SK-N-DZ (cell line): ENCODE data around the gene OPCML.

Source experiments
- DNase-seq: peaks from one replicate; pipeline ENCODE4 v3.0.0-alpha.2; 2015; ENCODE audit warnings: low spot score

OPCML gene

DNA sequence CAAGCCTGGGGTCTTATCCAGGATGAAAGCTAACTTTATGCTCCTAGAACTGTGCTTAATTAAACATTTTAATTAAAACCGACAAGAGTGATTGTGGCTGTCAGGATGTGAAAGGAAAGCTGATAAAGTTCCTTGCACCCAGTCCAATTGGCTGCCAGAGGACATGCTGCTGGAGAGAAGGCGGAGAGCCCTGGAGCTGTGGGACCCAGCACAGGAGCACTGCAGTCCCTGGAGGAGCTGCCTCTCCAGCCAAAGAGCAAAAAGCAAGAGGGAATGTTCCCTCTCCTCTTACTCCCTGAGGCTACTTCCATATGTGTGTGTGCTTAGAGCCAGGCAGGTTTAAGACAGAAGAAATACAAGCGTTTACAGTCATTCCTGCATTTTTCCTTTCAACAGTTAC, 118.6 kb downstream of the OPCML start:
- no peak for DNase-seq

DNA sequence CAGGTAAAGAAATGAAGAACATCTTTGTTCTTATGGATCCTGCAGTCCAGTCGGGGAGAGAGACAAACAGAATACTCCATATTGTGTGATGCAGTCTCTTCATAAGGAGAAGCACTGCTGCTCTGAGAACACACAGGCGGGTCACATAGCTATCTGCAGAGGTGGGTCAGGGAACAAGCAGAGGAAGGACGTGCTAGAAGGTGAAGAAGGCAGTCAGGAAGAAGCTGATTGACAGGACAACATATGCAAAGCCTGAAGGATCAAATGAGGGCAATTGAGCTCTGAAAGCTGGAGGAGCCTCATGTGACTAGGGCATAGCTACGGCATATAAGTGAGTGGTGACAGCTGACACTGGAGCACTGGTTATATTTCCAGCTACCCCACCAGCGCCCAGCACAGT, 122.5 kb downstream of the OPCML start:
- no peak for DNase-seq

DNA sequence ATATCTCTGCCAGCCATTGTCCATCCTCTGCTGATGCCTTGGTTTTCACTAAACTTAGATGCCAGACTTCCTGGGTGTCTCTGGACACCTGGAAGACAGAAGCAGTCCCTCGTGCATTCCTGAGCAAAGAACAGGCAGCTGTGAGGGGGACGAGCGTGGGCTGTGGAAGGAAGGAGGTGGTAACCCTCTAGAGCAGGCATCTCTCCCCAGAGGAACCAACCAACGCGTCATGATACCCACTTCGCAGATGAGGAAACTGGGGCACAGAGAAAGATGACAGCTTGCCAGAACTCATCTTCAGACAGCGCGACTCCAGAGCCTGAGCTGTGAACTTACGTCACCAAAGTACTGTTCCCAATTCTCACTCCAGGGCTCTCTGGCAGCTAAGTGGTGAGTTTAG, 123.4 kb downstream of the OPCML start:
- DNase-seq, result no peak

DNA sequence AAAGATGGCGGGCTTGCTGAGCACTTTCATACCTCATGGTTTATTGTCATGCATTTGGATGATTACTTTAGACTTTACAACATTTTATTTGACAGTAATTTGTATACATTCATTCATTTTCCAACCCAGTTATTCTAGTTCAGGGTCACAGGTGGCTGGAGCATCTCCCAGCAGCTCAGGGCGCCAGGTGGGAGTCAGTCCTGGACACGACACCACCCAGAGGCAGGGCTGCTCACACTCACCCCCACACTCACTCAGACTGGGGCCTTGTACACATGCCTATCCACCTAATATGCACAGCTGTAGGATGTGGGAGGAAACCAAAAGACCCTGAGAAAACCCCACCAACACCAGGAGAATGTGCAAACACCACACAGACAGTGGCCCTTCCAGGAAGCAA, 123.9 kb downstream of the OPCML start:
- no peak for DNase-seq

DNA sequence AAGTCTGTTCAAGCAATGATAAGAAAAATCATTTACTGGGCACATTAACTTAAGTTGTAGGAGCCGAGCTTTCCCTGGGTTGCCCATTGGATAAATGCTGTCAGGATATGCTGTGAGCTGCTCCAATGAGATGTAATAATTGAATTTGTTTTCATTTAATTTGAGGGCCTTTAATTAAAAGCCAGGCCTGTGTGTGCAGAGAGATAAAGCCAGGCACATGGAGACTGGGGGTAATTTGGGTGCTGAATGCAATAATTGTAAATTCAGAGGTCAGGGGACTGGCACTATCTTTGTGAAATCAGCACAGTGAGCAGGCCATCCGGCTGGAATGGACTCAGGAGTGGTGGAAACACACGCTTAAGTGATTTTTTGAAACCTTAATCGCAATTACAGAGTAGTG, 125.8 kb downstream of the OPCML start:
- peak; percentile 22 for DNase-seq

DNA sequence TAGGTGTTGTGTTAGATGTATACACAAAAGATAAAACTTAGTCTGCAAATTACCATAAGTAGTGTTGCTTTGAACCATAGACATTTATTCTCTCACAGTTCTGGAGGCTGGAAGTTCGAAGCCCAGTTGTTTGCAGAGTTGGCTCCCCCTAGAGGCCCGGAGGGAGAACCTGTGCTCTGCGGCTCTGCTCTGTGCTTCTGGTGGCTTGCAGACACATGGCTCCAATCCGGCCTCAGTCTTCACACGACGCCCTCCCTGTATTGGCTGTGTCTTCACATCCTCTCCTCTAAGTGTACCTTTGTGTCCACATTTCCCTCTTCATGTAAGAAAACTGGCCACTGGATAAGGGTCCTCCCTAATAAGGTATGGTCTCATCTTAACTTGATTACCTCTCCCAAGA, 128.4 kb downstream of the OPCML start:
- DNase-seq, result no peak

DNA sequence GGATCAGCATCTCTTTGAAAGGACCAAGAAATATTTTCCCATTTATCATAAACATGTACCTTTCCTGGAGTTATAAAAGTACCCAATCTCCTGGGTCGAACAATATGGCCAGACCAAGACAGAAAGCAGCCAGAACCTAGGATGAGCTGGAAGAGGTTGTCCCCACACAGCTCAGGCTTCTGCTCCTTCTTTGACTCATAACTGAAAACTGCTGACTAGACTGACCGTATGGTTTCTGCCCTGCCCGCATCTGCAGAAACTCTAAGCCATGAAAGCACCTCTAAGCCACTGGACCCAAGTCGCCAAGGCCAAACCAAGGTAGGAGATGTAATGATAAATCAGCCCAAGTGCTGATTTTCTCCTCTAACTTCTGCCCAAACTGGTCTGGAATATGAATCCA, 129.8 kb downstream of the OPCML start:
- DNase-seq, result no peak

DNA sequence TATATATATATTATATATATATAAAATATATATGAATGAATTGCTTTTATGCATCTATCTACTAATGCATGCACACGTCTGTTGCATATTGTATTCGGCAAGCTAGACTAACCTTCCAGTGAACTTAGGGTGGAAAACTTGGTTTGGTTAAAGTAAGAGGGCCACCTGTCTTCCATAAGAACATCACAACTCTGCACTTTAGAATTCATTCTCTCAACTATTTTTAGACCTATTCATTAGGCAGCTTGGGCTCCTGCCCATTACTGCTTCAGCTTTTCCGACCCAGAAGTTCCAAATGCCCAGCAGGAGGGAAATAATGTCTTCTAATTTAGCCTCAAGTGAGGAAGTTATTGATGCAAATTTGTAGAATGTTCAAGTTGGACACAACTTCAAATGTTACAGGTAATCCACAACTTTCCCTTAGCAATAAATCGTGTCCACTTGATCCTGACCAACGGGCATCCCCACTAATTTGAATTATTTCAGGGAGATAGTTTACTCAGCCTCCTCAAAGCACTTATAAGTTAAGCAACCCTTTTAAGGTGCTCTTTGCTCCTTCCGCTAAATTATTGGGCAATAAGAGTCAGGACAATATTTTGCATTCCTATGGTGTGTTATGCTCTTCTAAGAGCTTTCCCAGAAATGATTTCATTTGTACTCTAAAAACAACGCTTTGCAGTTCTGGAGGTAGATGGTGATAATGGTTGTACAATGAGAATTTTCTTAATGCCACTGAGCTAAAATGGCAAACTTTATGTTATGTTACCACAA, 132.3 kb downstream of the OPCML start:
- no peak for DNase-seq

DNA sequence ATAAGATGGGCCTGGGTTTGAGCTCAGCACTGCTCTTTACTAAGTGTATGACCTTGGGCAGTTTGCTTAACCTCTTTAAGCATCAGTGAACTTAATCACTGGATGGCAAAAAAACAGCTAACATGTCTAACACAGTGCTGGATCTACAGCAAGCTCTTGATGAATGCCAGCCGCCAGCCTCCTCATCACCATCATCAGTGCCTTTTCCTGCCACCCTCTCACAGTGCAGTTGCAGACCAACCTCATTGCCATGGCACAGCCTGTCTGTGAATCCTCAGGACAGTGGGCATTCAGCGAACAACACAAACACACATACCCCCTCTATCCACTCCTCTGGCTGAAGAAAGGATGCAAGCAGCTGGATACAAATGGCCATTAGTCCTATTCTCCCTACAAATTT, 133.0 kb downstream of the OPCML start:
- DNase-seq, result no peak

DNA sequence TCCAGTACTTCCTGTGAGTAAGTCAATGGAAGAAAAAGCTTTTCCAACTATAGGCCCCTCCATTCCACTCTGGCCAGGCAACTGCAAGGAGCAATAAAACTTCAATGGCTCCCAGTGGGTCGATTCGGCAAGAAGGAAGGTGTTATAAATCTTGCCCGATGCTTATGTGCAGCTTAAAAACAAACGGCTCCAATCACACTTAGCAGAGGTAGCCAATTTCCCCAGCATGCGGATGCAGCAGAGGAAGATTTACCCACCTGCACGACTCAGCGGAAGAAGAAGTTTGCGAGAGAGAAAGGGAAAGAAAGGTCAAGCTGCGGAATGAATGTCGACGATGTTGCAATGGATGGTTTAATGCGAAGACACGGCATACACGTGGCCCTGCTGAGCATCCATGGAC, 141.5 kb downstream of the OPCML start:
- DNase-seq, result no peak

DNA sequence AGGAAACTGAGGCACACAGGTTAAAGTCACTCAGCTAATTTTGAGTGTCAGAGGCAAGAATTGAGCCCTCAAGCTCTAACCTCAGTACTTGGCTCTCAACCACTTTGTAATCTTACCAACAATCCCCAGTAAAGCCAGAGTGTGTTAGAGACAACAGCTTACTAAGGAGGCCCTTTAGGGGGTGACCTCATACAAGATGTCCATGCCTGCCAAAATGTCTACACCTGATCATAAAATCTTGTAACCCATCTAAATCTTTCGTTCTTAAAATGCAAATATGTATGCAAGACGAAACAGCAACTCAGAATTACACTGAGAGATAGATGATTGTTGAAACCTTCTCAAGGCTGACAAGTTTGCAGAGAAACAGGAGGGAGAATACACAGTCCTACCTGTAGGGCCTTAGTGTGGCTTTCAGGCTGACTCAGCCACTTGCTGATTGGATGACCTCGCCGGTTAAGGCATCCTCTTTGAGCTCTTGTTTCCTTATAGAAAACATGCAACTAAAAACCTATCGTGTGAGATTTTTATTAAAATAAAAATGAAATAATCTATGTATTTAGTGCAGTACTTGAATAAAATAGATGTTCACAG, 143.2 kb downstream of the OPCML start:
- DNase-seq, result no peak

DNA sequence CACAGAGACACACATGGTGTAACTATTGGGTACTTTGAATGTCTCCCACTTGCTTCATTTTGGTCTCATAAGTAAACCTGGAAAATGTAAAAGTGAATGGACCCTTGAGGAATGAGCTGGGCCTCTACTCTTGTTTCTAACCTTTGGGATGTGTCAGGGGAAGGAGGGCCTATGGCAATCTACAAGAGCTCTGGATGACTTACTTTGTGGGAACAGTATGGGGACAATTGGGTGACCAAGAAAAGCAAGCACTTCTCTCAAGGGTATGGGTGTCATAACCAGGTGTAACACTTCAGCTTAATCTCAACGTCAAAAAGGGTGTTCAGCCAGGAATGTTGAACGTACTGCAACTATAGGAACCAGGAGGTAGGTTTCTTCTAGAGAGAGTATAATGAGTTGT, 144.0 kb downstream of the OPCML start:
- DNase-seq, result no peak

DNA sequence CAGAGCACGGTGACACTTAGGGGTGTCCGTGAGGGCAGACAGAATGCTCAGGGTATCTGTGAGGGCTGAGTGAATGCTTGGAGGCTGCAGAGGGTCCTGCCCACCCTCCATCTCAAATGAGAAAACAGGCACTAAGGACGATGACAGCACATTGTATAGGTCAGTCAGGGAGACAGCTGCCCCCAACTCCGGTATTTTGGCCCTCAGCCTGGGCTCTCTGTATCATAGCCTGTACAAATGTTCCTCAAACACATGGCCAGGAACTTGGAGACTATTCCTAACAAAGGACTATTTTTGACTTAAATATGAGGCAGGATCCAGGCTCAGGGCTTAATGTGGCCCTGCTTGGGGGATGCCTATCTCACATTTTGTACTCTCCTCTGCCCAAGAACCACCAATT, 145.4 kb downstream of the OPCML start:
- DNase-seq, result no peak

DNA sequence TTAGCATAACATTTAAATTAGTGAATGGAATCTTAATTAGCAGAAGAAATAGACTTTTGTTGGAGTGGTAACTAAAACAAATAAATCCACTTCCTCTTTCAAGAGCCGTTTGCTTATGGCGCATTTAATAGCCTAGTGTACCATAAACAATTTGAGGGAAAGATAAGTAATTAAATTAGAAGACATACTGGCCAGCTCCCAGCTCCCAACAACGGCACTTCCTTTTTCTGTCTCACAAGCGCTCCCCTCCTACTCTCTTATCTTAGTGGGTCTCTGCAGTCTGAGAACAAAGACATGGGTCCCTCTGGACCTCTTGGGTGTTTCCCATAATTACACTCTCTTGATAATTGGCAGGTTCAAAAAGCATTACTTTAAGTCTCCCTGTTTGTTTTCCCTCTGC, 146.0 kb downstream of the OPCML start:
- peak; percentile 0 for DNase-seq

DNA sequence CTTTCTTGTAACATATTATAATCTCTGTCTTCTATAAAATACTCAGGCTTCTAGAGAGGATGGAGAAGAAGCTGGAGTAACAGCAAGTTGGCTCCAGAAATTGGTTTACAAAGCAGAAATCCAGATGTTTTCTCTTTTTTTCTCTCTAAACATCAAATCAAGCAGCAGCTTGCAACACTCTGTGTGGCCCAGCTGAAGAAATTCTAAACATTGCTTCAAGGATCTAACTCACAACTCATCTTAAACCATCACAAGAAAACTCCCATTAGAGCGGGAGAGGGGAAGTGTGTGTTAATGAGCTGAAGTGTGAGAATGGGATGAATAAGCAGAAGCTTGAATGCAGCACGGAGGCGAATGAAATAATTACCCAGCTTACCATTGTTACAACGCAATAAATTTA, 146.5 kb downstream of the OPCML start:
- DNase-seq, result no peak

DNA sequence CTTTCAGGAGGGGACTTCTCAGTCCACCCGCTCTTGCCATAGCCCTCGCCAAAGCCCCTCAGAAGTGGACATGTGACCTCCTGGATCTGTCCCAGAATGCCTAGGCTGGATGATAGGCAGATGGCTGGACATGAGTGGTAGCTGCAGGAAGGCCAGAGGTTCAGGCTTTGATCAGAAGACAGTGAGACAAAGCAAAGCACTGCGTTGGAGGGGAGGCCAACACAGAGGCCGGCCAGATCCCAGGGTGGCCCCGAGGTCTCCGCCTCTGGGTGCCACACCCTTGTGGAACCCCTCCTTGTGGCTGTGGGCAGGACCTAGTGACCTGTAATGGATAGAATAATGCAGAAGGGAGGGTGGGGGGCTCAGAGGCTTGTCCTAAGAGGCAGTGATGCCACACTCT, 147.6 kb downstream of the OPCML start:
- no peak for DNase-seq

DNA sequence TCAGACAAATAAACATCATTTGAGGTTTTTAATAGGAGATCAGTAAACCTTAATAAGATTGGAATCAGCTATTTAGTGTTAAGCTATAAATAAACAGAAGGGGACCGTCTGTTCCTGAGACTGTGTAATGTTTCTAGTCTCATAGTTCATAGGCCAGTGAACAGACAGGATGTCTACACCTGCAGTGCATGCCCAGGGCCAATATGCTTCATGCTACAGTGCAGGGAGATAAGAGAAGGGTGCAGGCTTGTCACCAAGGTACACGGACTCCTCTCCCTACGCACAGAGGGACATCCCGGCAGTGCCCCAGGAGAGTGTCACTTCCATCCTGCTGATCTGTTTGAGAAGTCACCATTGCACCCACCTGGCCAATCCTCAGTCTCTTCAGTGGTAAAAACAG, 148.6 kb downstream of the OPCML start:
- DNase-seq, result no peak

DNA sequence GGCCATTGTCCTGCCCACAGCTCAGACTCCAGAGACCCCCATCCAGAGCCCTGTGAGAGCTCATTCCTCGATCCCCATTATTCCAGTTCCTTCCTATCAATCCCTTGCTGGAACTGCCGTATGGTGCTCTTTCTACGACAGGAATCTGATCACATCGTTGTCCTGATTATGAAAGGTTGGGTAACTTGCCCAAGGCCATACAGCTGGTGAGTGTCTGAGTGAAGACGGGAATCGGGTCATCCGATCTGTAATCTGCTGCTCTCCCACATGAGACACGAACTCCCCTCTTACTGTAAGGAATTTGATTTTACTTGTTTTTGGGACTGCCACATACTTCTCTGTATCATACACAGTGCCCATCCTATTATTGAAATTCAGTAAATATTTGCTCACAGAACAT, 149.1 kb downstream of the OPCML start:
- no peak for DNase-seq

DNA sequence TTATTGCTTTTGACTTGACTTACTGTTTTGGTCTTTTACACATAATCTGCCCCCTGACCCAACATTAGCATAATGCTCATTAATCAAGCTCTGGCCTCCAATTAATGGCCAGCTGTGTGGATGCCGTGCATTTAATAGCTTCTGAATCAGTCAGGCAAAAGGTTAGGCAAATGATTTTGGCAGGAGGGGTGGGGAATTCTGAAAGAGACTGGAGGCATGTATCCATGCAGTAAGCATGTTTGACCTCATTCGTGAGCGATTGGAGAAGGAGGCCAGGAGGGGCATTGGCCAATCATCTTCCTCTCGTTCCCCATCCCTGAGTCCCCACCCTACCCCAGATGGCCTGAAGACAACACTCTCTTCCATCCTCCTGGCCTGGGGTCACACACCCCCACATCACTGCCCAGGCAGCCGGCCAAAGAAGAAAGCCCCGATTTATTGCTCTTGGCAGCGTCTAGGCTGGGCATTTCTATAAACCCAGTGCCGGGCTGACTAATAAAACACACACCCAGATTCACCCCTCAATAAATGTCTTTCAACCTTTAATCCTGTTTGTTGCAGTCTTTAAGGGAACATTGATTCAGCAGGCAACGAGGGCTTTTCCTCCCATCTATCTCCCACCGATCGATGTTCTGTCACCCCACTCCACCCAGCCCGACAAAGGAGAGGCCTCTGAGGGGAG, 150.0 kb downstream of the OPCML start:
- no peak for DNase-seq

DNA sequence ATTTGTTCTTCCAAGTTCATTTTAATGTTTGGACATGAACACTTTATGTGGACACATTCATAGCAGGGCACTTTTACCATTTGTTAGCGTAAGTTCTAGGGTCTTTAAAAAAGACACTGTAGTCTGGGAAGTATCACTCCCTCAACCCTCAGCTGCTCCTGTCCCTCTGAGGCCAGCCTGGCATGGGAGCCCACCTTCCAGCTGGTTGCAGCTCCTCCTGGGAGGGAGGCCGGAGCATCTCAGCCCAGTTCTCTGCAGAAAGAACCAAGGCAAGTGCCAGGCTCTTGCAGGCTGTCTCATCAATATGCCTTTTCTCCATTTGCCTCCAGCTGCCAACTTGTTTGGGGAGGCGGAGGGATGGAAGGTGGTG, 150.6 kb downstream of the OPCML start:
- no peak for DNase-seq

DNA sequence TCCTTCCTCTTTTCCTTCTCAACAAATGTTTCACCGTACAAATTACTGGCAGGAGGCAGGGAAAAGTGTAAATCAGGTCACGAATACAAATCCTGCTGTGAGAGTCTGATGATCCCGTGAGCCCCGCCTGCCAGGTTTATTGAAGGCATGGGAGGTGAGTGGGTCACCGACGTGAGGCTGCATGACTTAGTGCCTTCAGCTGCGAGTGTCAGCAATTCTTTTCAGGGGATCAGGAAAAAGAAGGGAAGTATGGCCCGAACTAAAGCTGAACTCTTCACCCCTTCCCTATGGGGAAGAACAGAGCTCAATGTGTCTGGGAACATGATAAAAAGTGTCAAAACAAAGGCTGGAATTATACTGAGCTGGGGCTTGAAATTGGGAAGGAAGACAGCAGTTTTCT, 166.2 kb downstream of the OPCML start:
- DNase-seq, result no peak

DNA sequence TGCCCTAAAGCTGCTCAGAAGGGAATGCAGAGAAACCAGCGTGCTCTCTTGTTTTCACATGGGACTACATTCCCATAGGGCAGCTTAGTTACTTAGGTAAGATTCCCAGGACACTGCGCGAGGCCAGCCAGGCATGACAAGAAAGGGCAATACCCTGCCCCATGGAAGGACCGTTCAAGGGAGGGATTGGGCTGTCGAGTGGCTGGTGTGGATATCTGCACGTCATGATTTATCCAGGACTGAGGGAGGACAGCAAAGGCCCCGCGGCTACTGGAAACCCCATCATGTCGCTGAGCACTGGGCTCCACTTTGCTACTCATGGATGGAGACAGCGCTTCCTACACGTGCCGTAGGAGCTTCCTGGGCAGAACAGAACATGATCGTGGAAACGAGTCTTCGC, 169.4 kb downstream of the OPCML start:
- no peak for DNase-seq

DNA sequence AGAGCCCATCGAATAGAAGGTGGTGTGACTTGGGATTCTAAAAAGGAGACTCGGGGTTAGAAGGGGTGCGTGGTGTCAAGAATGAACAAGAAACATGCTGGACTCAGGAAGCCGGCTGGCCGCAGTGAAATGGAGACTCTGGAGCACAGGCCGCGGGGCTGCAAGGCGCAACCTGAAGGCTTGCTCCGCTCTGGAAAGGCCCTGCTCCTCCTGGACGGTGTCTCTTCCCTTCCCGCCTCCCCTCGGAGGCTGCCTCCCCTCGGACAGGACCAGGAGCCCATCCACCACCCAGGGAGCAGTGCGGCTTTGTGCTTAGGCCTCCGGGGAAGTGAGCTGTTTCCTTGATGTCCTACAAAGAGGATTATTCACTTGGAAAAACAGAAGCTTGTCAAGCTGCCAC, 170.1 kb downstream of the OPCML start:
- DNase-seq, result no peak

DNA sequence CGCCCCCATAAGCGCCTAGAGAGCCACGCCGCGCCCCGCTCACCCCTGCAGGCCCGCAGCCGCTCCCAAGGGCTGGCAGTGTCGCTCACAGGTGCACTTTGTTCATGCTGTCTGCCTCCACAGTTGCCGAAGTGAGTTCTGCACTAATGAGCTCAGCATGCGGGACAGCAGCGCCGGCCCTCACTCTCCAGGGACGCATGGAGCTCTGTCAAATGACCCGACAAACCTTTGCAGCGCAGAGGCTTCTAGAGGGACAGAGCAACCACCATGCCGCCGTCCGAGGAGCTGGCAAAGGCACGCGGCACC, 170.7 kb downstream of the OPCML start:
- DNase-seq, result no peak
